ENCODE data around the gene RABL3. TPM values are rescaled to one million over a fixed set of nuclear protein-coding genes. Genes with fewer than 3 reads are reported as not detected.
"Not testable (repeated sequence)": the region's sequence is repeated elsewhere in the genome, so short reads cannot be mapped to it uniquely, and the experiment has no call there.

Gene RABL3
- total RNA-seq, 1 donor from 2014 or later, result 16.6 TPM

GRCh38 chr3:120683671-120684301, 58.5 kb downstream of the RABL3 start:
- no peak for DNase-seq (ENCODE audit: low spot score)

GRCh38 chr3:120683213-120683612, 59.1 kb downstream of the RABL3 start:
- DNase-seq (ENCODE audit: low spot score), result no peak

GRCh38 chr3:120682095-120682681, 60.1 kb downstream of the RABL3 start, which contains the start of gene HGD:
HGD (minus strand) TSS chr3:120682239; CDS start chr3:120682111, 128 bp downstream.
- DNase-seq (ENCODE audit: low spot score), result no peak

- no peak for DNase-seq (ENCODE audit: low spot score)
These were observed 60.7 kb downstream of the RABL3 start for GRCh38 chr3:120681506-120682038.

GRCh38 chr3:120681018-120681417, 61.3 kb downstream of the RABL3 start:
- no peak for DNase-seq (ENCODE audit: low spot score)

GRCh38 chr3:120680193-120680894, 62.0 kb downstream of the RABL3 start:
- no peak for DNase-seq (ENCODE audit: low spot score)

- no peak for DNase-seq (ENCODE audit: low spot score)
These were observed 63.3 kb downstream of the RABL3 start for GRCh38 chr3:120678984-120679383.

- DNase-seq (ENCODE audit: low spot score), result peak; percentile 85
These were observed 63.9 kb downstream of the RABL3 start for GRCh38 chr3:120678331-120678947.

- not testable (repeated sequence) for DNase-seq (ENCODE audit: low spot score)
These were observed 65.1 kb downstream of the RABL3 start for GRCh38 chr3:120677193-120677592.

GRCh38 chr3:120673116-120673515, 69.2 kb downstream of the RABL3 start:
- no peak for DNase-seq (ENCODE audit: low spot score)

- DNase-seq (ENCODE audit: low spot score), result no peak
These were observed 71.7 kb downstream of the RABL3 start for GRCh38 chr3:120670576-120670975.

- no peak for DNase-seq (ENCODE audit: low spot score)
These were observed 77.4 kb downstream of the RABL3 start for GRCh38 chr3:120664926-120665325.

- DNase-seq (ENCODE audit: low spot score), result no peak
These were observed 80.4 kb downstream of the RABL3 start for GRCh38 chr3:120661945-120662344.

GRCh38 chr3:120661106-120661905, 81.0 kb downstream of the RABL3 start:
- peak; percentile 79 for DNase-seq (ENCODE audit: low spot score)

GRCh38 chr3:120659834-120660233, 82.5 kb downstream of the RABL3 start:
- DNase-seq (ENCODE audit: low spot score), result no peak

- DNase-seq (ENCODE audit: low spot score), result no peak
These were observed 83.0 kb downstream of the RABL3 start for GRCh38 chr3:120659285-120659684.

GRCh38 chr3:120652896-120653545, 89.3 kb downstream of the RABL3 start:
- no peak for DNase-seq (ENCODE audit: low spot score)

GRCh38 chr3:120652281-120652680, 90.0 kb downstream of the RABL3 start:
- no peak for DNase-seq (ENCODE audit: low spot score)

- DNase-seq (ENCODE audit: low spot score), result no peak
These were observed 92.0 kb downstream of the RABL3 start for GRCh38 chr3:120650311-120650710.

GRCh38 chr3:120649830-120650233, 92.5 kb downstream of the RABL3 start:
- DNase-seq (ENCODE audit: low spot score), result no peak

- DNase-seq (ENCODE audit: low spot score), result no peak
These were observed 94.0 kb downstream of the RABL3 start for GRCh38 chr3:120648290-120648689.

All from umbilical cord (tissue), 2 donors.